AG10803 (cell line): ENCODE data around the gene ZDHHC11B.

Source experiments
- DNase-seq: peaks from one replicate; pipeline ENCODE4 v3.0.0; 2010; ENCODE audit warnings: low read depth
- H3K4me3 ChIP-seq: 2 replicates; pipeline ENCODE4 v1.5.1; 2011; ENCODE audit warnings: mild to moderate bottlenecking, low read length, control low read depth
- CTCF ChIP-seq: conservative IDR thresholded peaks from 2 replicates; pipeline ENCODE4 v1.5.1; 2011; ENCODE audit warnings: mild to moderate bottlenecking, low read length, control low read depth, inconsistent platforms

ZDHHC11B gene

GRCh38 chr5:660491-661030 lies 124.0 kb downstream of the ZDHHC11B start:
- TF ChIP-seq CTCF = no peak
- DNase-seq = no peak
- H3K4me3 ChIP-seq = no peak overlapping the region
